Activated naive CD4-positive, alpha-beta T cell treated with Interleukin-2 at 50 U/mL for 16 hours (primary cell): ENCODE results near the gene SLC22A23.

ENCODE experiments used
- DNase-seq: peaks from one replicate; pipeline ENCODE4 v3.0.0-alpha.2; 2020

Gene SLC22A23

DNA sequence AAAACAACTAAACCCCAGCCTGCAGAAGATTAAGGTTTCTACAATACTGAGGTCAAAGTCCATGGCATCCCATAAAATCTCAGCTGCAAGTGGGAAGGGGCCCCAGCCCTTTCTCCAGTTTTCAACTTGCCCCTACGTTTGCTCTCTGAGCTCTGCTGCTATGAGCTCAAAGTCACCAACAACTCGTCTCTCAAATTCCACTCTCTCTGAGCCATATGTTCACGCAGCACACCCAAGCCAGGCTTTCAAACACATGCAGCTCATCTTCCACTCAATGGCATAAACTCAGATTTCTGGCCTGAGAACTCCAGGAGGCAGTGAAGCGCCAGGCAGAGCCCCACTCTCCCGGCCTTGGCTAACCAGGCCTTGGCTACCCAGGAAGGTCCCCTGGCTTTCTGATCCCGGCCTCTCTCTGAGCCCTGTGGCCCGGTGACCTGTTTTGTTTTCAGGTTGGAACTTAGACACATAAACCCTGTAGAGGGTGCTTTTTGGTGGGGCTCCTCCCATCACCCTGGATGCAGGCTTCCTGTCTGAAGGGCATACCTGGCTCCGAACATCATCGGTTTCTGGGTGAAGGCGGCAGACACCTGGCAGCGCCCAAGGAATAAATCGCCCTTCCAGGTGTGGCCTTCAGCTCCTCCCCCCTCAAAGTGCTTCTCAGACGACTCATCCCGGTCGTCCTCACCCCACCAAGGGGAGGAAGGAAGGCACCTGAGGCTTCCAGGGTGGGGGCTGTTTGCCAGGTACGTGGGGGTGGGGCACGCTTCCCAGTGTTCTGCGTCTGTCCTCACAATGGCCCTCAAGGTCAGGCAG, 12.4 kb downstream of the SLC22A23 start:
- no peak for DNase-seq

DNA sequence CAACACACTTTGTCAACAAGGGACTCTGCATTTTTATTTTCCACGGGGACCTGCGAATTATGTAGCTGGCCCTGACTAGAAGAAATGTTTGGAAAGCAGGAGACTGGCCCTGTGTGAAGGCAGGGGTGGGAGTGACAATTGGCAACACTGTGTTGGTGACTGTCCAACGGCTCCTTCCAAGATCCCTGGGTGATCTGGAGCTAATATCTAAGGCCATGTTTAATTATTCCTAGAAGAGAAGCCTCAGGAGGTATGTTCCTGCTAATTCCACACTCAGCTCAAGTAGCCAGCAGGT, 13.7 kb downstream of the SLC22A23 start:
- no peak for DNase-seq

DNA sequence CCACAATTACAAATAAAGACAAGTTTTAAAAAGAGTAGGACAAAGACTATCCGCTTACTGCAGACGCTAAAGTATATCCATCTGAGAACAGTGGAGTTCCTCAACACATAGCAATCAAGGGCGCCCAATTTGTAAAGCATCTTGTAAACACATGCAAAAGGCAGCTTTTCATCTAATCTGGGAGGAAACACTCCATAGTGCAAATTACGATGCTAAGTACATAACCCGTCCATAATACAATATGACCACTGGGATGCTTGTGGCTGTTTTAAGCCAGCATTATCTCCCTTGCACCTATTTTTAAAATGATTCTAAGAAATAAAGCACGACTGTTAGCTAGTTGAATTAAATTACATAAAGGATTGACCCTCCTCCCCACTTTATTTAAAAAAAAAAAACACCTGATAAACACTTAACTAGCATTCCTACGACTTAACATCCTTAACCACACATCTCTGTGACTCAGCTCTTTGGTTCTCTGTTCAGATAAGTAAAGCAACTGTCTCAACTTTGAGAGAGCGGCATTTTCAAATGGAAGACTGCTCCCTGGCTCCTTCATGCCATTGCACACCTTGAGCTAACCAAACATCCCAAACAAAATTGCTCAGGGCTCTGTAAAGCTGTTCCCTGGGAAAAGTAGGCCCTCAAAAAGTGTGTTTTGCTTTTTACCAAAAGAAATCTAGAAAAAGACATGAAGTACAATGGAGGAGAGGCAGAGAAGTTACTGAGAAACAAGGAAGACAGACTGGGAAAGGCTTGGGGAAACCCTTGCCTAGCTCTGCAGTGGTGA, 14.2 kb downstream of the SLC22A23 start:
- no peak for DNase-seq

DNA sequence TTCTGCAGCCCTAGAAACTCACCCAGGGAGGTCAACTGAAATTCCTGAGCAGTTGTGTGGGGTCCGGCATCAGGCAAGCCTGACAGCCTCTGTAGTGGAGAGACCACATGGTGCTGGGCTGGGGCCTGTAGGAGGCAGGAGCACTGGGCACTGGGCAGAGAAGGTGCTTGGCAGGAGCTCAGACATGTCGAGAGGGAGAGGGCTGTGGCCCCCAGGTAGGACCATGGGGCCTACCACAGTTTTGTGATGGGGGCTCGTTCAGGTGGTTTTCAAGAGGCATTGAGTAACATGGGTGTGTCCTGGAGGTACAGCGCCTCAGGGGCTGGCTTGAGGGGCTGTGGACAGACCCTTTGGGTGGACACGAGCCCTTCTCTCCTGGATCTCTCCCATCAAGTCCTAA, 15.9 kb downstream of the SLC22A23 start:
- DNase-seq, result no peak

DNA sequence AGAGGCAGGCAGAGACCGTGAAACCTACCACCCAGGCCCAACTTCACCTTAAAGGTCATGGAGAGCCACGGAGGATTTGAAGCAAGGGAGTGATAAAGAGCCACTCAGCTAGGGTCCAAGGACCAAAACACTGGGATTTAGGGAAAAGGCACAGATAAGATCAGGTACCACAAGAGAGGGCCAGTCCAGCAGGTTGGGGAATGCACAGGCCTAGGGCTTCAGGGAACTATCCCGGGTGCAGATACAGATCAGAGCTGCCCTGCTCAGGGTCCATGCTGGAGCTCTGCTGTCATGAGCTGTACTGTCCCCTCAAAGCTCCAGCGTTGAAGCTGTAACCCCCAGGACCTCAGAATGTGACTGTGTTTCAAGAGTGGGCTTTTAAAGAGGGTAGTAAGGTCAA, 16.9 kb downstream of the SLC22A23 start:
- DNase-seq, result no peak

DNA sequence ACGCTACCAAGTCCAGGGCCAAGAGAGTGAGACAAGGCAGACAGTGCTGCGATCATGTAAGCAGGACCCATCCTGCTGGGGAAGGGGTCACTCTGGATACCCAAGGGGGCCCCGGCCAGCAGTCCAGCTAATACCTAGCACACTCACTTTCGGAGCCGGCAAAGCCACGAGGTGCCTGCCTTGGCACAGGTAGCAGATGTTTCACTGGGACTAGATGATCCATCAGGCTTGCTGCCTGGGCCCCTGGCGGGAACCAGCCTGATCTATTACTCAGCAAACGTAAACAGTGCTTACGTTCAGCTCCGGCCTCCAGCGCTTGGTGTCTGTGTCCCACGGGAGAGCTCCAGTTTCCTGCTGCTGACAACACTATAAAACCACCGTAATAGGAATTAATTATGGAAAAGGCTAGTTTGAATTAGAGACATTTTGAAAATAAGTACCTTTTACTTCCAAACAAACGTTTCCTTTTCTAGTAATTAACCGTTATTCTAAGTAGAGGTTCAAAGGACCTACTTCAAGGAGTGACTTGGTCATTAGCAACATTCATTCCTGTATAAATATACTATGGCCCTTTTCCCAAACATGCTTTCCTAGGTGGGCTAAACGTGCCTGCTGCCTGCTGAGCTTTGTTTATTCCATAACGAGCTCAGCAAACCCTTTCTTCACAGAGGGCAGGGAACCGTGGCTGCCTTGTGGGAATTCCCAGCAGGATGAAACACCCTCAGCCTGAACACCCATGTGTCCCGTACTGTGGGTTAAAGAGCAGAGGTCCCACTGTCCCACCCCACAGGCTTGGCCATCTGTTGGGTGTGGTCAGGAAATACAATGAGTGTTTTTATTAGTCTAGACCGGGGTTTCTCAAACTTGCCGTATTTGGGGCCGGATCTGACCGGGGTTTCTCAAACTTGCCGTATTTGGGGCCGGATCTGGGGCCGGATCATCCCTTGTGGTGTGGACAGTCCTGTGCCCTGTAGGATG, 18.4 kb downstream of the SLC22A23 start:
- no peak for DNase-seq

DNA sequence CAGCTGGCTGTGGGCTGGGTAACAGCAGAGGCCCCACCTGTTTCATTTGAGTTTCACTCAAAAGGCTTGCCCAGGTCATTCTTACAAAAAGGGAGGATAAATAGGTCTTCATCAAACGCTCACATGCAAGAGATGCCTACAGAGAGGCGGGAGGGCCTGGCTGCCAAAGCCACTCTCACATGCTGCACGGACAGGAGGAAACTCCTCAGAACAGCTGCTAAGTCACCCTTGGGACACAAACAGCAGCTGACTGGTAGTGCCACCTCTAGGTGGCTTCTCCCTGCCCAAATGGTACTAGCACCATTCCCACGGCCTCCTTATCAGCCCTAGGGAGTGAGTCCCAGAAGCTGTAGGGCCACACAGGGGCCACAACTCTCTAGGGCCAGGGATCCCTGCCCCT, 23.8 kb downstream of the SLC22A23 start:
- DNase-seq, result no peak

DNA sequence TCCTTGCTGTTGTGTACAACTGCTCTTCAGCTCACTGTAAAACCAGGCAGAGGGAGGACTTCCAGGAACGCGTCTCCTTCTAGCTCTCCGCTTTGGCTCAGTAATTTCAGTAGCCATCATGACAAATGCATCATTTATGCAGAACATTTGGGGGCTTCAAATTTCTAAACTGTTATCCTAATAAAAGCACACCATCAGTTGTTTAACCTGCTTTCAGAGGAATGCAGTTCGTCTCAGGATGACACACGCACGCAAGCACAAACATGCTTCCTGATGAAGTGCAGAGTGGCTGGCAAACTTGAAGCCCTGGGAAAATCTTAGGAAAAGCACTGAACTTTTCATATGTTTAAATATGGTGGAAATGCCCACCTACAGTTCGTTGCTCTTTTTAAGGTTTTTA, 24.4 kb downstream of the SLC22A23 start:
- DNase-seq, result no peak

DNA sequence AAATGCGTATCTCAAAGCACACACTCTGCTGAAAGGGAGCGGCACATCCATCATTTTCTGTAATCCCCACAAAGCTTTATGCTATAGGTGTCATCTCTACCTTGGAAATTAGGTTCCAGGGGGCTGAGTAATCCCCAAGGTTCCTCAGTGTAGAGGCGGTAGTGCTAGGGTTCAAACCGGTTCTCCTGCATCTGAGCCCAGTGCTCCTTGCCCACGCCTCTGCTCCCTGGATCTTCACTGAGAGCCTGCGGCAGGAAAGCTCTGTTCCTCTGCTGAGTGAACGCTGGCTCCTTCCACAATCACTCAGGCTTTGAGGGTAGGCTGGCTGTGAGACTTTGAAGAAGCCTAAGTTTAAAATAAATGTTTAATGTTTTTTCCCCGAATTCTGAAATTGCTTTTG, 24.9 kb downstream of the SLC22A23 start:
- DNase-seq, result no peak

DNA sequence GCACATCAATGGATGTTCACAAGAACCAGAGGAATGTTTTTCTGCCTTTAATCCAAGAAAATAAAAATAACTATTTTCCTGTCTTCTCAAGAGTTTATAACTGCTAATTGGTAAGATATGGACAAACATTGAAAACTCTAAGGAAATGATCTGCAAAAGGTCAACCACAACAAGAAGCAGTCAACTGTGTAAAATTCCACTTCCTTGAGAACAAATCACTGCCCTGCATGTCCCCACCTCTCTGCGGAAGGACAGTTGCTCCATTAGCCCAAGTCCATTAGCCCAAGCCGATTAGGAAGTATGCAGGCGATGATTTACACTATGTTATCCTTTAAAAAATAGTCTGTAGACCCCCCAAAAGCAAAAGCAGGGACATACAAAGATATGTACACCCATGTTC, 27.6 kb downstream of the SLC22A23 start:
- no peak for DNase-seq

DNA sequence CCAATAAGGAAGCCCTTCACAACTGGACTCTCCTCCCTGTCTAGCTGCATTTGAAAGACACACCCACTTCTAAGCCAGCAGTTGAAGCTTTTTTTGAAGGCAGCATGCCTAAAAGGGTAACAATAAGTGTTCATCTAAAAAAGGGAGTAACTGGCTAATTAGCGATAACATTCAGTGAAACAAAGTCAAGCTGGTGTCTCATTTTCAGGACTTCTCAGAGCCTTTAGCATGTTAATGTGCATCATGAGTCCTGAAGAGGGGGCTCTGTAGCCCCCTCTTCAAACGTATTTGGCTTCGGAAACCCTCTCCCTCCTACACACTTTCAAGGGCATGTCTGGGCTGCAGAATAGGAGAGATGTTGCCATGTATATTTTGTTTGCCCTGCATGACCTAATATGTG, 28.1 kb downstream of the SLC22A23 start:
- no peak for DNase-seq

DNA sequence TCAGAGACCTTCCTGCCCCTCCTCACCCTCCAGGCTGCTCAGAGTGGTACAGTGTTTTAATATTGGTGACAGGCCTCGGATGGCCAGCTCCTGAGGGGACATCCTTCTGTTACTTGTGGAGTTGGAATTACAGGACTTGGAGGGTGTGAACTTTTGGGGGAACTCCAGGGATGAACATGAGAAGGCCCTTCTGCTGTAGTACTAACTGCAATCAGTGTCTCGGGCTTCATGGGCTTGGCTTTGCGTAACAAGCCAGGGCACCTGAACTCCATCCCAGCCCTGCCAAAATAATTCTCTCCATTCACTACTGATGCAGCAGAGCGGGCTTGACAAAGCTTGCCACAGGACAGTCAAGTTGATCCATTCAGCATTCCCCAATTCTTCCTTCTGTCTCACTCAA, 28.6 kb downstream of the SLC22A23 start:
- no peak for DNase-seq

DNA sequence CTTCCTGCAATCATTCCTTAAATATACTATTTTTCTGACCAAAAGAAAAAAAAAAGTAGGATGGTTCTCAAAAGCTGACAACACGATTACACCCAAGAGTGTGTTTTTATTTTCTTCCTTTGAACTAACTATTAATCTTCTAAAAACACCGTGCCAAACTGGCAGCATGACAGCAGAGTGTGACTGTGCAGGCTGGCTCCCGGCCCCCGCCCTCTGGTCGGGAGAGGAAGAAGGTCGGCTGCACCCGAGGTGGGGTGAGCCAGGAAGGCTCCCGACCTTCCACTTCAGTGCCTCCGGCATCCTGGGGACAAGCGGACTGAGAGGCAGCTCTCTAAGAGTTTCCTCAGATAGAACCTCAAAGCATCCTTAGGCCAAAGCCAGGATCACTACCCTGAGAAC, 29.2 kb downstream of the SLC22A23 start:
- DNase-seq, result no peak

DNA sequence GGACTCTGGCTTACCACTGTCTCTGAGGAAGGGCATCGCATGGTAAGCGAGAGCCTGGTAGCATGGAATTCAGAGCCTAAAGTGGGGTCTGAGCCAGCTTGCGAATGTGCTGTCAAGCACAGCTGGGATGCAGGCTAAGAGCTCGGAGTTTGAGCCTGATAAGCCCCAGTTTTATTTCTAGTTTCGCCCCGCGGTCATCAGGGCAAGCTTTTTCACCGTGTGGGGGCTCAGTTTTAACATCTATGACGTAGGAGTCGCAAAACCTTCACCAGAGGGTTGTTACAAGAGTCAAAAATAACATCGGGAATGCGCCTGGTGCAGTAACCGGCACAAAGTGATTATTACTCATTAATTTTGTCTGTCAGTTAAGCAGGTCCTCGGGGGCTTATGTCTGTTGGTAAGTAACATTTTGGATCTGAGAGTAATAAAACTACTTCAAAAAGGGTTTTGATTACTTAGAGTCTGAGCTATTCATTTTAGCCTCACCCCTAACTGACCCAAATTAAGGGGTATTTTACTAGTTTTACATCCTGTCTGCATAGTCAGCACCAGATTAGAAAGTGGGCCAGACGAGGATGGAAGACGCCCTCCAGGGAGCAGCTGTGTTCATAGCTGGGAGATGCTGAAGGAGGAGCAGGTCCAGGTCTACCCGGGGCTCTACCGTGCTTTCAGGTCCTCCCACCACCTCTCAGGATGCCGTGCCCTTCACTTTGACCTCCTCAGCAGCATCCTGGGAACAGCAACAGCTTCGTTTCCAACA, 29.7 kb downstream of the SLC22A23 start:
- DNase-seq, result no peak

DNA sequence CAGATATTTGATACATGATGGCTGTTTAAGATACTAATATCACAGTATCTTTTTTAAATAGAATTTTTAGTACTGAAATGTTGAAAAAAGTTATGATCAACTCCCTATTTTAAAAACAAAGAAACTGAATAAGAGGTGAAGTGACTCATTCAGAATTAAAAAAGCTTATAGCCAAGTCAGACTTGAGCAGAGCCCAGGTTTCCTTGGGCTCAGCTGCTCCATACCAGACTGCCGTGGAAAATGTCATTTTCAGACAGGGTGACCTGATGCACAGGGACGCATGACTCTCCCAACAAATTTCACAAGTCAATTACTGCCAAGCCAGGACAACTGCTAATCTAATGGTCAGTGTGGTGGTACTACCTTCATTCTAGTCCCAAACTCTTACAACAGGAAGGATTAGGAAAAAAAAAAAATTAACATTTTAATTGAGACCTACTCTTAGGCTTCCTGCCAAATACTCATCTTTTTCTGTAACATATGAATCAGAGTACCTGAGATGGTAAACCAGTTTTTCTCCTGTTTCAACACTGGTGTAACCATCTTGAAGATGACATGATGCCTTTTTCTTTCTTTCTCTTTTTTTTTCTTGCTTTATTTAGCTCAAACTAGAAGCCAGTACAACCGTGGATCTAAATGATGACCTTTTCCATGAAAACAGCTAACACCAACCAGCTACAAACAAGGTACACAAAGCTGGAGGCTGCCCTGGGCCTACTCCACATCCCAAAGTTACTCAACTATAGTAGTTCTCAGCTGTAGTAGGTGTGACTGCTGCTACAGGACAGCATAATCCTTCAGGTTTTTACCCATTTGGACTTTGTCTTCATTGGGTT, 30.5 kb downstream of the SLC22A23 start:
- no peak for DNase-seq

DNA sequence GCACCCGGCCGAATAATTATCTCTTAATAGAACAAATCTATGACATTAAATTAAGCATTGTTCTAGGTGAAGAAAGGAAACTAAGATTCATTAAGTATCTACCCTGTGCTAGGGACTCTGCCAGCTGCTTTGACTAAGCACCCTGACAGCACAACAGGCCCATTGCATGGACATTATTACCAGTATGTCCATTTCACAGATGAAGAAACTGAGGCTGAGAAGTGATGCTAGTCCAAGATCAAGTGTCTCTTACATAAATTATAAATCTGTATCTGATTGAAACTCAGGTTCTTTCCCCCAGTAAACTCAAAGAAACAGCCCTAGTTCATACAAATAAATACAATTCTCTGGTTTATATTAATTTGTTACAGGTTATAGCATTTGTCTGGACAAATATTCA, 31.3 kb downstream of the SLC22A23 start:
- DNase-seq, result no peak

DNA sequence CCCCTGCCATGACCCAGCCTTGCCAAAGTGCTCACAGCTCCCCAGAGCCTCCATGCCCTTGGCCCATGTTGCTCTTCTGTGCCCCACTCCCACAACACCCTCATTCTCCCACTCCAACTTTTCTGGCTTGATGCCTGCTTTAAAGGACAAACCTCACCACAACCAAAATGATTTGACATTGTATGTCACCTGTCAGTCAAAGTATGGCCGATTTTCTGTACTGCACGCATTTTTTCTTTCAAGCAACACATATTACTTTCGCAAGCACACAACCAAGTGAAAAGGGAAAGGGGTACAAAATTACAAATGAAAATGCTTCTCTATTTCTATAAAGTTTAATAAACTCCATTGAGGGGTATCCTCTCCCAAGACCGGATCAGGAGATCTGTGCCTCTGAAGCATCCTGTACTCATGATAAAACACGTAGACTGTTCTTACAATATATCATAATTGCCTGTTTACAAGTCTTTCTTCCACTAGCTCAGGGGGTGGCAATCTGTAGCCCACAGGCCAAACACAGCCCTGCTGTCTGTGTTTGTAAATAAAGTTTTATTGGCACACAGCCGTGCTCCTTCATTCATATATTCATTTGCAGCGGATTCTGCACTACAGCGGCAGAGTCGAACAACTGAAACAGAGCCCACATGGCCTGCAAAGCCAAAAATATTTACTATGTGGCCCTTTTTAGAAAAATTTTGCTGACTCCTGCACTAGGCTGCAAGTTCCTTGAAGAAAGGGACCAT, 32.5 kb downstream of the SLC22A23 start:
- no peak for DNase-seq

DNA sequence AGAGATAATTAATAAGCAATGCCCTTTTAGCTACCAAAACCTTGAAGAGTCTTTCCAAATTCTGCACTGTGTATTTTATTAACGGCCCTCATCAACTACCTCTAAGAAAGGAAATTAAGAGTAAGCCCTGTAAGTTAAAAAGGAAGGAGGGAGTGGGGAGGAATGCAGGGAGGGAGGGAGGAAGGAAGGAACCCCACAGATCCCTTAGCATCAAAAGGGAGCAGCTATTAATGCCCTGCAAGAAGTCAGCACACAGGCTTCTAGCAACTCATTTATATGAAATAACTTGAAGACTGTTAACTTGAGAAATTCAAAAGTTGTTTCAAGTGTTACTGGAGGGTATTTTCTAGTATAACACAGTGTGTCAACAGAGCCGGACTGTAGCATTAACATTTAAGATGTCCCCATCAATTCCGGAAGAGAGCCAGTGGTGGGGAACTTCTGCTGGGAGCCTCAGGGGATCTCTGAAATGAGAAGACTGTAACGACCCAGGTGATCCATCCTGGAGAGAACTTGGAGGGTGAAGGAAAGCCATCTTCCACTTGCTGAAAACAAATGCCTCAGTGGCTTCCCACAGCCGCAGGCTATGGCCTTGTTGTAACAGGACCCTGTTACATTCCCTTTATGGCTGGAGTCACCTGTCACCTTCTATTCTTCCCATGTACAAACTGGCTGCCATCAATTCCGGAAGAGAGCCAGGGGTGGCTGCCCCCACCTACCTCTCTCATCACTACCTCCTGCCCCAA, 33.2 kb downstream of the SLC22A23 start:
- no peak for DNase-seq

DNA sequence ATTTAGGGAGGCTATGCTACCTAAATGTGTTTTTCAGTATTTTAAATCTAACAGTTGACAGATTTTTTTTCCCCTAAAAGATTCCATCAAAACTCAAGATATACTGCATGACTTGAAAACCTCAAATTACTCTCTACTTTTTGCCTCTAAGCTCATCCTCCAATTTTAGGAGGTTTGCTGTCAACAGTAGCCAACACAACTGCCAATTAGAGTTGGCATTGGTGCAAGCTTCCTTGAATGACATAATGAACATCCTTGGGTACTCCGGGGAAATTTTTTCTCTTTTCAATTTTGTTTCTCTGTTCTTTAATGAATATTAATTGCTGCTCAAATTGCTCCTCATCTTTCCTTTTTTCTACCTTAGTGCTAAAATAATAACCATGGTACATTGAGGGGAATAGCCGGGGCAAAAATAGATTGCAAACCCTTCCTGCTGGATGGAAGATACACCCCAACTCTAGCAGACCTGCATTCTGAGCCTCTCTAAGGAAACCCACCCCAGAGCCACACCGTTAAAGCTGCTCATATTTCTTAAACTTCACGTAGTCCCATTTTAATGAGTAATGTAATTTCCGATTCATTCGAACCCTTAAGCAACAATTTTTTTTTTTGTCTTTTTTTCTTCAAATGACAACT, 34.3 kb downstream of the SLC22A23 start:
- DNase-seq, result no peak
